22Rv1 (cell line): ENCODE results near the gene TMEM88.

ENCODE experiments used
- H3K27ac ChIP-seq: fragments of 450-650 bp; 2 replicates; pipeline ENCODE4 v1.5.1; 2017
- CTCF ChIP-seq: fragments of 450-650 bp; IDR thresholded peaks from 2 replicates; pipeline ENCODE4 v1.5.1; 2017; ENCODE audit warnings: mild to moderate bottlenecking
- ZFX ChIP-seq: fragments of 450-650 bp; IDR thresholded peaks from 2 replicates; pipeline ENCODE4 v1.6.1; 2017; ENCODE audit warnings: antibody characterized with exemption, borderline replicate concordance

Gene TMEM88

GRCh38 chr17:7816926-7817642 lies 37.8 kb upstream of the TMEM88 start:
- H3K27ac ChIP-seq = no peak overlapping the region
- TF ChIP-seq ZFX = no peak
- no peak for TF ChIP-seq CTCF

GRCh38 chr17:7817643-7817964 lies 37.3 kb upstream of the TMEM88 start:
- TF ChIP-seq ZFX = no peak
- no peak for TF ChIP-seq CTCF
- no peak overlapping the region for H3K27ac ChIP-seq

GRCh38 chr17:7818026-7818425 lies 36.8 kb upstream of the TMEM88 start:
- H3K27ac ChIP-seq = no peak overlapping the region
- no peak for TF ChIP-seq CTCF
- no peak for TF ChIP-seq ZFX

- TF ChIP-seq ZFX (no peak), CTCF (no peak)
- no peak overlapping the region for H3K27ac ChIP-seq
Measured at GRCh38 chr17:7818746-7819645, 35.9 kb upstream of the TMEM88 start.

GRCh38 chr17:7820231-7820630 lies 34.6 kb upstream of the TMEM88 start:
- H3K27ac ChIP-seq = no peak overlapping the region
- TF ChIP-seq ZFX = no peak
- no peak for TF ChIP-seq CTCF

- no peak overlapping the region for H3K27ac ChIP-seq
- TF ChIP-seq ZFX (no peak), CTCF (no peak)
Measured at GRCh38 chr17:7822126-7822525, 32.7 kb upstream of the TMEM88 start.

- H3K27ac ChIP-seq = no peak overlapping the region
- TF ChIP-seq CTCF (no peak), ZFX (no peak)
Measured at GRCh38 chr17:7823581-7824001, 31.3 kb upstream of the TMEM88 start.
